PC-9 (cell line): Measurements from ENCODE around the gene N4BP2L1. TPM values are rescaled to one million over a fixed set of nuclear protein-coding genes. Genes with fewer than 3 reads are reported as not detected.

Experiments
- BruUV-seq: library from RNA; stranded (reverse); fragments of 400-500 nt; replicated peaks from 2 replicates; lab custom pipeline; 2021; lab: Mats Ljungman, UMichigan
- CTCF ChIA-PET: fragments of 300-600 bp; sonication (Branson Sonifier 250); formaldehyde crosslinking; loops from one replicate; lab custom pipeline; 2022; ENCODE audit warnings: antibody characterized with exemption; lab: Charles Lee
- POLR2A ChIA-PET: fragments of 300-600 bp; sonication (Branson Sonifier 250); formaldehyde crosslinking; loops from one replicate; lab custom pipeline; 2022; ENCODE audit warnings: antibody characterized with exemption; ENCODE audit not compliant: unreplicated experiment; lab: Charles Lee
- DNase-seq, 2 experiments: peaks; one replicate each; pipeline versions ENCODE4 v3.0.0 to v3.0.0-alpha.2; 2015 to 2022; ENCODE audit warnings: mixed read lengths in 1 of 2
- H2AFZ ChIP-seq: fragments of 200-600 bp; sonication (generic); 2 replicates; pipeline ENCODE4 v1.8.1; 2017; ENCODE audit warnings: antibody characterized with exemption
- H3F3A ChIP-seq: fragments of 200-600 bp; sonication (generic); 2 replicates; pipeline ENCODE4 v1.8.1; 2017; ENCODE audit warnings: antibody characterized with exemption, mild to moderate bottlenecking, low read depth; ENCODE audit not compliant: insufficient read depth
- H3K27ac ChIP-seq: fragments of 200-600 bp; sonication (generic); 2 replicates; pipeline ENCODE4 v1.6.1; 2016; ENCODE audit warnings: mixed run types
- H3K27me3 ChIP-seq: fragments of 200-600 bp; sonication (generic); 2 replicates; pipeline ENCODE4 v1.6.1; 2016; ENCODE audit warnings: low read depth, mixed run types; ENCODE audit not compliant: insufficient read depth
- H3K36me3 ChIP-seq: fragments of 200-600 bp; sonication (generic); 2 replicates; pipeline ENCODE4 v1.6.1; 2016; ENCODE audit warnings: low read depth, mixed run types
- H3K4me1 ChIP-seq: fragments of 200-600 bp; sonication (generic); replicated peaks from 2 replicates; pipeline ENCODE4 v1.6.1; 2016; ENCODE audit warnings: mixed run types; ENCODE audit not compliant: insufficient read depth
- H3K4me2 ChIP-seq: fragments of 200-600 bp; sonication (generic); 2 replicates; pipeline ENCODE4 v1.6.1; 2017; ENCODE audit warnings: mixed run types
- H3K4me3 ChIP-seq: fragments of 200-600 bp; sonication (generic); 2 replicates; pipeline ENCODE4 v1.6.1; 2016; ENCODE audit warnings: mixed run types
- H3K79me2 ChIP-seq: fragments of 200-600 bp; sonication (generic); 2 replicates; pipeline ENCODE4 v1.6.1; 2017; ENCODE audit warnings: low read depth, mixed run types
- H3K9me2 ChIP-seq: fragments of 200-600 bp; sonication (generic); 2 replicates; pipeline ENCODE4 v1.8.1; 2017; ENCODE audit warnings: mild to moderate bottlenecking; ENCODE audit not compliant: insufficient read depth
- H3K9me3 ChIP-seq: fragments of 200-600 bp; sonication (generic); 2 replicates; pipeline ENCODE4 v1.8.1; 2016; ENCODE audit warnings: low read depth; ENCODE audit not compliant: insufficient read depth
- H4K20me1 ChIP-seq: fragments of 200-600 bp; sonication (generic); 2 replicates; pipeline ENCODE4 v1.8.1; 2017; ENCODE audit not compliant: insufficient read depth
- EZH2 ChIP-seq: fragments of 200-600 bp; sonication (generic); IDR thresholded peaks from 2 replicates; pipeline ENCODE4 v1.8.0; 2017; ENCODE audit warnings: antibody characterized with exemption, low read depth
- intact Hi-C: fragments of 100-400 bp; cut with micrococcal nuclease; formaldehyde crosslinking; loops from one replicate; pipeline ENCODE4 v1.10.0; 2022; ENCODE audit not compliant: unreplicated experiment
- total RNA-seq: library from RNA; stranded (reverse); gene quantifications from 2 replicates; pipeline ENCODE4 v1.2.3, GENCODE V29; 2021
- TF ChIP-seq, protein P1 (sequence below): fragments of 200-600 bp; sonication (generic); conservative IDR thresholded peaks from 2 replicates; pipeline ENCODE4 v1.6.1; 2017; ENCODE audit warnings: mixed run types, antibody characterized with exemption, mild to moderate bottlenecking, moderate library complexity

N4BP2L1 gene
- total RNA-seq, 1 experiment from 2014 or later = 4.0 TPM

DNA sequence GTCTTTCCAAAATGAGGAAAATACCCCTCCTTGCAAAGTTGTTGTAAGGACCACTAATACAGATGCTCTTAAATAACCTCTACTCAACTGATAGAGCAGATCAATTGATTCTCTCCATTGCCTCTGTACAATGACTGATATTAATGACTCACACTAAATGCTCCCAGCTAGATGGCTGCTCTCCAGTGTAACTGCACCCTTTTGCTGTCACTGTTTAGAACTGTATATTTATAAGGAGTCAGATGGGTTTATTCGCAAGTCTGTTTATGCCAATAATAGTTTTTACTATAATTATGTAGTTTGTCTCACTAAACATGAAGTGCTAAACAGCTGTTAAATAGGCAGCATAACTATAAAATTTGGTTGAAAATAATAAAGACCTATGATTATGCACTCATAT, 21.0 kb upstream of the N4BP2L1 start:
- H3K4me1 ChIP-seq = no peaks in the 10 kb centered on the region
- no peak for TF ChIP-seq EZH2
- TF ChIP-seq, protein P1, sequence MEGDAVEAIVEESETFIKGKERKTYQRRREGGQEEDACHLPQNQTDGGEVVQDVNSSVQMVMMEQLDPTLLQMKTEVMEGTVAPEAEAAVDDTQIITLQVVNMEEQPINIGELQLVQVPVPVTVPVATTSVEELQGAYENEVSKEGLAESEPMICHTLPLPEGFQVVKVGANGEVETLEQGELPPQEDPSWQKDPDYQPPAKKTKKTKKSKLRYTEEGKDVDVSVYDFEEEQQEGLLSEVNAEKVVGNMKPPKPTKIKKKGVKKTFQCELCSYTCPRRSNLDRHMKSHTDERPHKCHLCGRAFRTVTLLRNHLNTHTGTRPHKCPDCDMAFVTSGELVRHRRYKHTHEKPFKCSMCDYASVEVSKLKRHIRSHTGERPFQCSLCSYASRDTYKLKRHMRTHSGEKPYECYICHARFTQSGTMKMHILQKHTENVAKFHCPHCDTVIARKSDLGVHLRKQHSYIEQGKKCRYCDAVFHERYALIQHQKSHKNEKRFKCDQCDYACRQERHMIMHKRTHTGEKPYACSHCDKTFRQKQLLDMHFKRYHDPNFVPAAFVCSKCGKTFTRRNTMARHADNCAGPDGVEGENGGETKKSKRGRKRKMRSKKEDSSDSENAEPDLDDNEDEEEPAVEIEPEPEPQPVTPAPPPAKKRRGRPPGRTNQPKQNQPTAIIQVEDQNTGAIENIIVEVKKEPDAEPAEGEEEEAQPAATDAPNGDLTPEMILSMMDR = no peak
- no peaks in the 10 kb centered on the region for H3K36me3 ChIP-seq
- CTCF ChIA-PET = no interaction called here
- H3K79me2 ChIP-seq = no peaks in the 10 kb centered on the region
- H3K27ac ChIP-seq = no peak overlapping the region
- no peak for DNase-seq
- no peak overlapping the region for H3K4me3 ChIP-seq
- intact Hi-C loops = no loop called here
- no TSS peak for BruUV-seq
- POLR2A ChIA-PET = no interaction called here
- no peak overlapping the region for H3K4me2 ChIP-seq
- H3K9me2 ChIP-seq = no peaks in the 10 kb centered on the region; the same call in 1 of the 2 replicates
- no peak overlapping the region for H2AFZ ChIP-seq
- no peaks in the 10 kb centered on the region for H3F3A ChIP-seq
- no peaks in the 10 kb centered on the region for H3K9me3 ChIP-seq
- H4K20me1 ChIP-seq = no peaks in the 10 kb centered on the region
- no peaks in the 10 kb centered on the region for H3K27me3 ChIP-seq

DNA sequence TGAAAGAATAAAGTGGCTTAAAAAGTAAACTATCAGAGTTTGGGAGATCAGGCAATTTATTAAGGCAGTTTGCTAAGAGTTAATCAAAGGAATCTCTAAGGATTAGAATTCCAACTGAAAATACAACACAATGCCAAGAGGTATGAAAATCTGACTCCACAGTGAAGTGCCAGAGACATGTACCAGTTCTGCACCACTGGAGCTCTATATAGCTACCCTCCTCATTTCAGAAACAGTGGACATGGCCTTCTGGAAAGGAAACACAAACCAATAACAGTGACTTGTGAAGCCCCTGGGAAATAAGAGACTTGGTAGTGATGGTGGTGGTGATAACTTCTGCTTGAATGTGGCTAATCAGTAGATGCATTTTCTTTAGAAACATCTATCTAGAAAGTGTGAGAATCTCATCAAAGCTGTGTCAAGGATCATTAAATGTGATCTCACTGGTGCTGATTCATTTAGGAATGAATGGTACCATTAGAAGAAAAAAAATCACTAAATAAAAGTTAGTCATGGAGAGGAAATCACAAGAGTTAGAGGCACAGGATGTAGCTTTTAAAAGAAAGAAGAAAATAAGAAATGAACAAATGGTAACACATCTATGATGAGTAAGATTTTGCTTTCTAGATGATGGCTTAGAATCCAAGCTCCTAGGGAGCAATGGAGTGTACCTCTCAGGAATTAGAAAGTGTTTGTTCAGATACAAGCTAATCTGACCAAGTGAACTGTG, 20.1 kb upstream of the N4BP2L1 start:
- Histone ChIP-seq H3F3A (no peaks in the 10 kb centered on the region), H3K27me3 (no peaks in the 10 kb centered on the region), H3K9me3 (no peaks in the 10 kb centered on the region), H3K79me2 (no peaks in the 10 kb centered on the region), H3K4me1 (no peaks in the 10 kb centered on the region), H3K4me3 (no peak overlapping the region), H3K9me2 (no peaks in the 10 kb centered on the region; the same call in 1 of the 2 replicates), H2AFZ (no peak overlapping the region), H3K27ac (no peak overlapping the region), H4K20me1 (no peaks in the 10 kb centered on the region), H3K36me3 (no peaks in the 10 kb centered on the region), H3K4me2 (no peak overlapping the region)
- TF ChIP-seq EZH2 = no peak
- TF ChIP-seq, protein P1 = no peak
- DNase-seq = no peak
- ChIA-PET CTCF (no interaction called here), POLR2A (no interaction called here)
- intact Hi-C loops = no loop called here
- BruUV-seq = no TSS peak

DNA sequence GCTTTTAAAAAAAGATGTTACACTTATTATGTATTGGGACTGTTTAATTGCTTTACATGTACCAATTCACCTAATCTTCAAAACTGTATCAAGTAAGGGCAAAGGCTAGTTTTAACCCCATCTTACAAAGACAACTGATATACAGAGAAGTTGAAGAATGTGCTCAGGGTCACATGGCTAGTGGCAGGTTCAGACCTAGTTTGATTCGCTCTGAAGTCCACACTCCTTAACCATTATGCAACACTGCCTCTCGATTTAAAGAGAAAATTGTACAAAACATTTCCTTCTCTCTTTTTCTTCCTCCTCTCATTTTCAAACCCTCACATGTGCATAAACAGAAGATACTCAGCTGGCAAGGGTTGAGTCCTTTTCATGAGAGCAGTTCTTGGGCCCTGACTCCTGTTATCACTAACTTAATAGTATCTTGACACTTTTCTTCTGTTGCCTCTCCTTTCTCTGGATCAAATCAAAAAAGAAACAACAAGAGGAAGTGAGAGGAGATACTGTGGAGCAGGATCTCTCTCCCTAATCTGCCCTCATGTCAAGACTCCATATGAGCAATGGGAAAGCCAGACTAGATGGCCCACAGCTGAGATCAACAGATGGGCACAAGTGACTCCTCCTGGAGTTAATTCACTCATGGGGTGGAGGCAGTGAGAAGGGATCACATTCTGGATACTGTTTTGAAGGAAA, 19.0 kb upstream of the N4BP2L1 start:
- H4K20me1 ChIP-seq = no peaks in the 10 kb centered on the region
- no peaks in the 10 kb centered on the region for H3K27me3 ChIP-seq
- DNase-seq = no peak
- no peak overlapping the region for H2AFZ ChIP-seq
- CTCF ChIA-PET = no interaction called here
- H3K4me3 ChIP-seq = no peak overlapping the region
- TF ChIP-seq, protein P1 = no peak
- TF ChIP-seq EZH2 = no peak
- H3K79me2 ChIP-seq = no peaks in the 10 kb centered on the region
- H3K4me1 ChIP-seq = no peaks in the 10 kb centered on the region
- H3K9me2 ChIP-seq = no peaks in the 10 kb centered on the region; the same call in 1 of the 2 replicates
- no TSS peak for BruUV-seq
- no peaks in the 10 kb centered on the region for H3F3A ChIP-seq
- no peaks in the 10 kb centered on the region for H3K9me3 ChIP-seq
- intact Hi-C loops = no loop called here
- no peak overlapping the region for H3K27ac ChIP-seq
- H3K36me3 ChIP-seq = no peaks in the 10 kb centered on the region
- POLR2A ChIA-PET = no interaction called here
- H3K4me2 ChIP-seq = no peak overlapping the region
